GM12864 (cell line): ENCODE data around the gene BRPF1.

Experiments
- DNase-seq: peaks from one replicate; pipeline ENCODE4 v3.0.0-alpha.2; 2011; ENCODE audit warnings: low read depth
- H3K4me3 ChIP-seq: 2 replicates; pipeline ENCODE4 v1.5.1; 2011; ENCODE audit warnings: mild to moderate bottlenecking, low read depth, low read length, control low read depth
- CTCF ChIP-seq: IDR thresholded peaks from 2 replicates; pipeline ENCODE4 v1.5.1; 2011; ENCODE audit warnings: low read depth, mild to moderate bottlenecking, moderate library complexity, low read length, control low read depth, inconsistent platforms; ENCODE audit errors: missing control alignments

The BRPF1 gene, protein sequence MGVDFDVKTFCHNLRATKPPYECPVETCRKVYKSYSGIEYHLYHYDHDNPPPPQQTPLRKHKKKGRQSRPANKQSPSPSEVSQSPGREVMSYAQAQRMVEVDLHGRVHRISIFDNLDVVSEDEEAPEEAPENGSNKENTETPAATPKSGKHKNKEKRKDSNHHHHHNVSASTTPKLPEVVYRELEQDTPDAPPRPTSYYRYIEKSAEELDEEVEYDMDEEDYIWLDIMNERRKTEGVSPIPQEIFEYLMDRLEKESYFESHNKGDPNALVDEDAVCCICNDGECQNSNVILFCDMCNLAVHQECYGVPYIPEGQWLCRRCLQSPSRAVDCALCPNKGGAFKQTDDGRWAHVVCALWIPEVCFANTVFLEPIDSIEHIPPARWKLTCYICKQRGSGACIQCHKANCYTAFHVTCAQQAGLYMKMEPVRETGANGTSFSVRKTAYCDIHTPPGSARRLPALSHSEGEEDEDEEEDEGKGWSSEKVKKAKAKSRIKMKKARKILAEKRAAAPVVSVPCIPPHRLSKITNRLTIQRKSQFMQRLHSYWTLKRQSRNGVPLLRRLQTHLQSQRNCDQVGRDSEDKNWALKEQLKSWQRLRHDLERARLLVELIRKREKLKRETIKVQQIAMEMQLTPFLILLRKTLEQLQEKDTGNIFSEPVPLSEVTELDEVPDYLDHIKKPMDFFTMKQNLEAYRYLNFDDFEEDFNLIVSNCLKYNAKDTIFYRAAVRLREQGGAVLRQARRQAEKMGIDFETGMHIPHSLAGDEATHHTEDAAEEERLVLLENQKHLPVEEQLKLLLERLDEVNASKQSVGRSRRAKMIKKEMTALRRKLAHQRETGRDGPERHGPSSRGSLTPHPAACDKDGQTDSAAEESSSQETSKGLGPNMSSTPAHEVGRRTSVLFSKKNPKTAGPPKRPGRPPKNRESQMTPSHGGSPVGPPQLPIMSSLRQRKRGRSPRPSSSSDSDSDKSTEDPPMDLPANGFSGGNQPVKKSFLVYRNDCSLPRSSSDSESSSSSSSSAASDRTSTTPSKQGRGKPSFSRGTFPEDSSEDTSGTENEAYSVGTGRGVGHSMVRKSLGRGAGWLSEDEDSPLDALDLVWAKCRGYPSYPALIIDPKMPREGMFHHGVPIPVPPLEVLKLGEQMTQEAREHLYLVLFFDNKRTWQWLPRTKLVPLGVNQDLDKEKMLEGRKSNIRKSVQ (N-terminal part only)

DNA sequence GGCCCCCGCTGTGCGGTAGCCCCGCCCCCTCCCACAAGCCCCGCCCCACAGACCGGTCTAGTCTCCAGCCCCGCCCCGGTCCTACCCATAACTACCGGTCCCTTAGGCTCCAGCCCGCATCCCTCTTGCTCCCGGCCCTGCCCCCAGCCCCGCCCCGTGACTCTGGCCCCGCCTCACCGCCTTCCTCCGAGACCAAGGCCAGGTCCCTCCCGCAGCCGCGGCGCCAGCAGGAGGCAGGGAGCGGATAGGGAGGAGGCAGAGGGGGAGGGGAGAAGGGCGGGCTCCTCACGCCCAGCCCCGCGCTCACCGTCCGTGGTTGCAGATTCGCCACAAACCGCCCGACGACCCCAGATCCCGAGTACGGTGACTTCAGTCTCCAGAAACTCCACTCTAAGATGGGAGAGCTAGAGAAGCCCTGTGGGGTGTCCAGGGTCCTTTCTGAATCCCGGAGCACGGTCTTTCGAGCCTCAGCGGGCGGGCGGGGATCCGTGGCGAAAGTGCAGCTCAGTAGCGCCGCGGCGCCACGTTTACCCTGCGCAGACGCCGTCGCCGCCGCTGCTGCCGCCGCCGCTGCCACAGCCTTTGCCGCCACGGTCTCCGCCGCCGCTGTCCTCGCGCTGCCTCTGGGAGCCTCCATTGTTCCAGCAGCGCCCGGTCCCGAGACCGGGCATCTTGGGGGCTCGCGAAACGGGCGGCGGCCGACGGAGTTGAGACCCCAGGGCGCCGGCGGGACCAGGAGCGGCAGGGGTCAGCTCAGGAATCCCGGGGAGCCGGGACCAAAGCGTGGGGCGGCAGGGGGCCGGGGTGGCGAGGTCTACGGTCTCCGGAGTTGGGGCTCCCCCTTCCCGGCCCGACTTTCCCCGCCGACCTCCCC, at the start of gene BRPF1:
Gene BRPF1 (plus strand): TSS at position 530 of the 874 bp plus-strand sequence. CDS start 2,406 bp downstream, outside the sequence.
- H3K4me3 ChIP-seq: peak within 1 kb of the TSS; percentile 96
- TF ChIP-seq CTCF: no peak
- DNase-seq: peak; percentile 95

DNA sequence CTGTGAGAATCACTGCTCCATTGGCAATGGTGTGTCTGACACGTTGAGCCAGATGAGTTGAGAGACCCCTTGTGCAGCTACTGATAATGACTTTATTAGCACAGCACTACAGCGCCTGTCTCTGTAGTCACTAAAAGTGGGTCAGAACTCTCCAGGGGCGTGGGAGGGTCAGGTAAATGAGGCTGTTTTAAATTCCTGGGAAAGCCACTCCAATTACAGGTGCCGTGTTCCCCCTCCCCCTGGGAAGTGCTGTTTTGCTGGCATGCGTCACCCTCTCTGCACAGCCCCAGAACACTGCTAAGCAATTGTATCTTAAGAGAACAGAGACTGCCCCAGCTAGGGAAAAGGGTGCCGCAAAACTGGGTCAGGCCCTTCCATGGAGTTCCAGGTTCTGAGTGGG, 49.4 kb upstream of the BRPF1 start:
- no peak overlapping the region for H3K4me3 ChIP-seq
- no peak for TF ChIP-seq CTCF
- no peak for DNase-seq

GRCh38 chr3:9683426-9683825, 48.1 kb upstream of the BRPF1 start:
- TF ChIP-seq CTCF: no peak
- no peak for DNase-seq
- no peak overlapping the region for H3K4me3 ChIP-seq

DNA sequence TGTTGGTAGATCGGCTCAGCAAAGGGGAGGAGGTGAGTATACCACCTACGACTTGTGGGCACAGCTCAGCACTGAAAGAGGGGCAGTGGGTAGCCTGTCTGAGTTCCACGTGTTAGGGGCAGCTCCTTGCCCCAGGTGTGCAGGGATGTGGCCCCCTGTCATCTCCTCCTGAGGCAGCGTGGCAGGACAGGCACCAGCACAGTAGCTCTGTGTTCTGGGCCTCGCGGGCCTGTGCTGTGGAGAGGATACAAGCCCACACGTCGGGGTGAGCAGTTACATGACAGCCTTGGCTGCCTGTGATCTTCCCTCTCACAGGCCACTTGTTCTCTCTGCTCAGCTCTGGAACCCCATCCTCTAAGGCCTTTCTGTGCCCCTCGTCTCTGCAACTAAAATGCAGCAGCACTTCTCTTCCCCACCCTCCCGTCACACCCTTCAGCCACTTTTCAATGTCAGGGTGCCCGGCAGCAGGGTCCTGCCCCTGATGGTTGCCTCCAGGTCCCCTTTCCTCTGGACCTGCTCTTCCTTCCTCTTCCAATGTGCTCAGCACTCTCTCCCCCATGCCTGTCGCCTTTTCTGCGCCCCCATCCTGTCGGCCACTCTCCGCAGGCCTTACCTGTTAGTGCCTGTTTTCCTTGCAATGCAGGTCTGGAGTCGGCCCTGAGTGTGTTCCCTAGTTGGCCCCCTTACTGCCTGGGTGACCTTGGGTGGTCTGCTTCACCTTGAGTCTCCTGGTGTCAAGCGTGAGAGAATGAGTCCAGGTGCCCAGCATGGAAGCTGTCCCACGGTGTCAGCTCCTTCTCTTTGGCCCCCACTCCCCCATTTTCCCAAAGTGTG, 46.1 kb upstream of the BRPF1 start:
- no peak overlapping the region for H3K4me3 ChIP-seq
- no peak for DNase-seq
- TF ChIP-seq CTCF: no peak

DNA sequence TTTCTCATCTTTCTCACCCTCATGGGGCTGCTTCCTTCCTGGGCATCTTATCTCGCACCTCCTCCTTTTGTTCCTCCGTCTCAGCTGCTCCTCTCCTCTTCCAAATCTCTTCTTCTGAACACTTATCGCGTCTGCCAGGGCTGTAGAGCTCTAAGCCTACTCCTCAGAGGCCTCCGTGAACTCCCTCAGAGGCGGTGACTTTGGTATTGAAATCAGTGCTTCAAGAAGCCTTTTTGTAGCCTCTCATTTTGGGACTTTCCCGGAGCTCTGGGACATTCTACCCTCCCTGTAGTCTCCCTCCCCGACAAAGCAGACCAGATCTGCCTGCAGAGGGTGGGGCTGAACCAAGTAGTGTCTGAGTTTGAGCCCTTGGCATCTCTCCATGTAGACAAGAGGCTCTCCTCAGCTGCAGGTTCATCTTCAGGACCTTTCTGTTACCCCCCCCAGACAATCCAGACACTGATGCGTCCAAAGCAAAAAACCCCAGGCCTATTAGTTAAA, 45.4 kb upstream of the BRPF1 start:
- no peak for TF ChIP-seq CTCF
- DNase-seq: no peak
- no peak overlapping the region for H3K4me3 ChIP-seq
